ENCODE data around the gene ZBED4.

The ZBED4 gene

GRCh38 chr22:49883294-49883640, 29.6 kb downstream of the ZBED4 start:
- DNase-seq = no peak

- DNase-seq = no peak
These were observed 30.4 kb downstream of the ZBED4 start for GRCh38 chr22:49884075-49884474.

- no peak for DNase-seq
These were observed 31.0 kb downstream of the ZBED4 start for GRCh38 chr22:49884503-49885260.

- no peak for DNase-seq
These were observed 31.6 kb downstream of the ZBED4 start for GRCh38 chr22:49885281-49885680.

DNA sequence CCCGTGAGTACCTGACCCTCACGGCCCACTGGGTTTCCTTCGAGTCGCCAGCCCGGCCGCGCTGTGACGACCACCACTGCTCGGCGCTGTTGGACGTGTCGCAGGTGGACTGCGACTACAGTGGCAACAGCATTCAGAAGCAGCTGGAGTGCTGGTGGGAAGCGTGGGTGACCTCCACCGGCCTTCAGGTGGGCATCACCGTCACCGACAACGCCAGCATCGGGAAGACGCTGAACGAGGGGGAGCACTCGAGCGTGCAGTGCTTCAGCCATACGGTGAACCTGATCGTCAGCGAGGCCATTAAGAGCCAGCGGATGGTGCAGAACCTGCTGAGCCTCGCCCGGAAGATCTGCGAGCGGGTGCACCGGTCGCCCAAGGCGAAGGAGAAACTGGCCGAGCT, 32.2 kb downstream of the ZBED4 start:
- DNase-seq = no peak

GRCh38 chr22:49886346-49887063, 32.9 kb downstream of the ZBED4 start:
- DNase-seq = no peak

- DNase-seq = no peak
These were observed 33.4 kb downstream of the ZBED4 start for GRCh38 chr22:49887064-49887451.

GRCh38 chr22:49887702-49888101, 34.1 kb downstream of the ZBED4 start:
- DNase-seq = no peak

DNA sequence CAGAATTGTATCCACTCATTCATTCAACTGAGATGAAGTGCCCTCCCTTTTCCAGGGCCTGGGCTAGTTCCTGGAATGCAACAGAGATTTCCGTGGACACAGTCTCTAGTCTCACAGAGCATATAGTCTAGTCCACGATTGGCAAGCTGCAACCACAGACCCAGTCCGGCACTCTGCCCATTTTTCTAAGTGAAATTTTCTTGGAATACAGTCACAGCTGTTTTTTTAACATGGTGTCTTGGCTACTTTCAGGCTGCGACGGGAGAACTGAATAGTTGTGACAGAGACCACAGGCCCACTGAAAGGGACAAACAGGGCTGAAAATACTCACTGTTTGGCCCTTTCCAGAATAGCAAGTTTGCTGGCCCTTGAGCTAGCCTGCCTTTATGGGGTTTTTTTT, 35.4 kb downstream of the ZBED4 start:
- no peak for DNase-seq

GRCh38 chr22:49892226-49892899, 38.7 kb downstream of the ZBED4 start:
- no peak for DNase-seq

GRCh38 chr22:49893025-49893424, 39.4 kb downstream of the ZBED4 start:
- no peak for DNase-seq

DNA sequence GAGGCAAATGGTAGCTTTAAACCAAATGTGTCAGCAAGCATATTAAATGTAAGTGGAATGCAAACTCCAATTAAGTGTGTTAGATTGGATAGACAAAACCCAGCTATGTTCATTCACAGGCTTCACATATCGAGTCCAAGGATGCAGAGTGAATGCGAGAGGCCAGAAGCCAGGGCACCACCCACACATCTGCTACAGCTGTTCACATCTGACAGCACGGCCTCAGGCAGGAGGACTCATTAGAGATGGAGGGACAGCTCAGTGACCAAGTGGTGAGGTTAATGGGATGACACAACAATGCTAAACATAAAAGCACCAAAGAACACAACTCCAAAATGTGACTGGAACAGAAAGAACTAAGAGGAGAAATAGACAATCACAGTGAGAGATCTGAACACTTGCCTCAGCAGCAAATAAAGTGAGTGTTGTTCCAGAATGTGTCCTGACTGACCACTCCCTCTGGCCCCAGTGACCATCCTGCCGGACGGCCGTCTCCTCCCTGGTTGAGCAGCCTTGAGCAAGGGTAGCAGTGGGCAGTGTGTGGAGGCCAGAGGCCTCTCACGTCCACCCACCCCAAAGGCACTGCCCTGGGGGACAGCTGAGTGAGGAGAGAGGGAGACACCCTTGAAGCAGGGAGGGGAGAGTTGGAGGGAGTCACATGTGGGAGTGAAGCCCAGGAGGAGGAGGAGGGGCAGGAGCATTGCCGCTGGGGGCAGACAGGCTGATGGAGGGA, 40.8 kb downstream of the ZBED4 start:
- no peak for DNase-seq

- DNase-seq = no peak
These were observed 42.6 kb downstream of the ZBED4 start for GRCh38 chr22:49896201-49896600.

GRCh38 chr22:49897015-49897684, 43.5 kb downstream of the ZBED4 start:
- DNase-seq = no peak

GRCh38 chr22:49899530-49899929, 45.9 kb downstream of the ZBED4 start:
- DNase-seq = no peak

GRCh38 chr22:49900441-49901230, 47.0 kb downstream of the ZBED4 start:
- no peak for DNase-seq

DNA sequence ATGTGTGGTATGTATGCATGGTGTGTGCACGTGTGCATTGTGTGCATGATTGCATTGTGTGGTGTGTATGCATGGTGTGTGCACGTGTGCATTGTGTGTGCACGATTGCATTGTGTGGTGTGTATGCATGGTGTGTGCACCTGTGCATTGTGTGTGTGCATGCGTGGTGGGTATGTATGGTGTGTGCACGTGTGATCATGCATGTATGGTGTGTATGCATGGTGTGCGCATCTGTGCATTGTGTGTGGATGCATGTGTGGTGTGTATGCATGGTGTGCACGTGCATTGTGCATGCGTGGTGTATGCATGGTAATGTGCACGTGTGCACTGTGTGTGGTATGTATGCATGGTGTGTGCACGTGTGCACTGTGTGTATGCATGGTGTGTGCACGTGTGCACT, 47.8 kb downstream of the ZBED4 start:
- no peak for DNase-seq

DNA sequence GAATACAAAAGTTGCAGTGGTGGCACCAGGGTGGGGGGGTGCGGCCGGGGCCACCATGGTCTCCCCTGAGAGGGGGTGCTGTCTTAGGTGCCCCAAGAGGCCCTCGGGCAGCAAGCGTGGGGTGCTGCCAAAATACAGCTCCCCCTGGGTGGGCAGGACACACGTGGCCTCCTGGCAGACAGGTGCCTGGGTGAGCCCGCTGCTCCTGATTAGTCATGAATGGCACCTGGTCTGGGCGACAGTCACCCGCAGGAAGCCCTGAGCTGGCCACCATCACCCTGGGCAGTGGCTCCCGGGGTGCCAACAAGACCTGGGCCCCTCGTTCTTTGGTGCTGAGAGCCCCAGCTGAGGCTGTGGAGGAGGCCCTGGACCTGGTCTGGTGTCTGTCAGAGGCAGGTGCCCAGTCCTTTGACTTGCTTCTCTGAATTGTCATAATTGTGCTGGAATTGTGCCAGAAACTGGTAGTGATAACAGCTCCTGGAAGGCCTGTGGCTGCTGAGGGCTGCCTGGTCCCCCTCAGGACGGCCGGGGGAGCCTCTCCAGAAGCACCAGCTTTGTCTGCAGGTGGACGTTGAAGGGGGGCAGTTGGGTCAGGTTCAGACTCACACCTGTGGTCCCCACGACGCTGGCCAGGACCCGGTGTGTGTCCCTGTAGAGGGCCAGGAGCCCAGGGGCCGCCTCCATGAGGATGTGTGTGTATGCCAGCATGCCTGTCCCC, 49.8 kb downstream of the ZBED4 start:
- no peak for DNase-seq

DNA sequence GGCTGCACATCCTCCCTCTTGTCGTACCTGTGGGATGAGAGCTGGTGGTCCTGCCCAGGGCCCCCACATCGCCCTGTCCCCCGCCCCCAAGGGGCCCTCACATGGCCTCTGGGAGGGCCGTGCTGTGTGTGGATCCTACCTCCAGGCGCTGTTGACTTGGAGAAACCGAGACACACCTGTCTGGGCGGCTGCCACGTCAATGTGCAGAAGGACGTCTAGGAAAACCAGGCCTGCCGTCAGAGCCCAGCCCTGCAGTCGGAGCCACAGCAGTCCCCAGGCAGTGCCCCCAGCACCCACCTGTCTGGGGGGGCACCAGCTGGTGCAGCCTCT, 50.4 kb downstream of the ZBED4 start:
- DNase-seq = no peak

- DNase-seq = no peak
These were observed 51.8 kb downstream of the ZBED4 start for GRCh38 chr22:49905465-49905864.

DNA sequence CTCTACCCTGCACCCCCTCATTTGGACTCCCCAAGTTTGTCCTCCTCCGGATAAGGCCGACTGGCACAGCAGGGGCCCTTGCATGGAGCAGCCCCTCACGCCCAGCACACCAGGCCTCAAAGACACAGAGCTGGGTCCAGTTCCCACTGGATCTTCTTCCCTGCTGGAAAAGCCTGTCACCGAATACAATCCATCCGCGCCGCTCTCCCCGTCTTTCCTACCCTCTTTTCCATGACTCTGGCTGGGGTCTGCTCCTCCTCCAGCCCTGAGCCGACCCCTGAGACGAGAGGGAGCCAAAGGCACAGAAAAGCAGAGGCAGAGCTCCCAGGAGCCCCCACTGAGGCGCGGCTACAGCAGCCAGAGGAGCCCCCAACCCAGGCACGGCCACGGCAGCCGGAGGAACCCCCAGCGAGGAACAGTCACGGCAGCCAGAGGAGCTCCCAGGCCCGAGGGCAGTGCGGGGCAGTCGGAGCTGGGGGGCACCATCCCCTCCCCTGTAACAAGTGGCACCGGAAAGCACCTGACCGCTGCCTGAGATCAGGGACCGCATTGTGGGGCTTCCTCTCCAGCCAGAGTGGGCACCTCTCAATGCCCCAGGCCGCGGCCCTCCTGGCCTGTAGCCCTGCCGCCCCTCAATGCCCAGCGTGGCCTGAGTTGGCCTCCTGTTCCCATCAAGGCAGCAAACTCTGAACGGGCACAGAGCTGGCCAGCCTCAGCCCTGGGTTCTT, 52.6 kb downstream of the ZBED4 start:
- no peak for DNase-seq

All from NCI-H526 treated with DMSO at 0.1 percent for 48 hours (cell line).